Right lobe of liver (tissue), 6 donors: ENCODE measurements around the gene HGS. TPM values are rescaled to one million over a fixed set of nuclear protein-coding genes. Genes with fewer than 3 reads are reported as not detected.

ENCODE experiments used
- ATAC-seq, 4 donors: fragments of 200-7000 bp; cut with Tn5 transposase; one replicate each; pipeline ENCODE4 v1.9.1; 2020; ENCODE audit warnings: mild to moderate bottlenecking in 4 of 4, moderate library complexity in 4 of 4
- DNase-seq, 3 donors: peaks; one replicate each; pipeline ENCODE4 v3.0.0-alpha.2; 2020
- H3K27ac ChIP-seq, 3 donors: fragments of 200-600 bp; one replicate each; pipeline ENCODE4 v1.8.0; 2022
- H3K27me3 ChIP-seq, 2 donors: fragments of 200-600 bp; one replicate each; pipeline ENCODE4 v1.8.0; 2022
- H3K36me3 ChIP-seq, 4 donors: fragments of 200-600 bp; sonication (generic) in 1 of 4; one replicate each; pipeline versions ENCODE4 v1.5.1 to v1.8.0; 2017 to 2022; ENCODE audit warnings: control low read depth in 1 of 4
- H3K4me1 ChIP-seq, 4 donors: fragments of 200-600 bp; sonication (generic) in 1 of 4; one replicate each; pipeline versions ENCODE4 v1.5.1 to v1.8.0; 2017 to 2022; ENCODE audit warnings: control low read depth in 1 of 4
- H3K4me3 ChIP-seq, 3 donors: fragments of 200-600 bp; one replicate each; pipeline ENCODE4 v1.8.0; 2022
- H3K9me3 ChIP-seq, 4 donors: fragments of 200-600 bp; sonication (generic) in 1 of 4; one replicate each; pipeline versions ENCODE4 v1.5.1 to v1.8.0; 2017 to 2022; ENCODE audit warnings: control low read depth in 1 of 4
- POLR2A ChIP-seq: fragments of 450-650 bp; IDR thresholded peaks from one replicate; pipeline ENCODE4 v1.6.1; 2017; ENCODE audit warnings: antibody characterized with exemption, mild to moderate bottlenecking
- WGBS: methylation state at CpG from one replicate; pipeline ENCODE4 v1.1.6; 2018; ENCODE audit warnings: low coverage, low lambda C conversion rate; ENCODE audit not compliant: insufficient coverage; ENCODE audit errors: missing lambda C conversion rate; 5-methylcytosine and 5-hydroxymethylcytosine counted together
- intact Hi-C, 2 donors: fragments of 100-400 bp; cut with DNase I; formaldehyde crosslinking; loops; one replicate each; pipeline versions ENCODE4 v1.11.2 to v1.14.1; 2022
- long read RNA-seq: library from polyadenylated mRNA; unstranded; transcript quantifications from one replicate; pipeline ENCODE4 v2.0.0, GENCODE V29; 2019
- total RNA-seq, 6 experiments: library from RNA; depleted of rRNA in 2 of 6; stranded (reverse); fragments of >200 nt in 2 of 6; fragmentation: NEBNext Ultra II Directional in 3 of 6; extraction: Animal tissue kit (Norgen Biotek cat#: 25700) in 3 of 6; gene quantifications; one replicate each; pipeline versions ENCODE4 v1.1.0 to v1.2.4, GENCODE V29; 2016 to 2023
- TF ChIP-seq, protein P1 (sequence below), 4 donors: fragments of 200-600 bp in 3 of 4; fragments of 450-650 bp in 1 of 4; IDR thresholded peaks; one replicate each; pipeline versions ENCODE4 v1.5.1 to v1.8.0; 2016 to 2022; ENCODE audit warnings: antibody characterized with exemption in 4 of 4, mild to moderate bottlenecking in 2 of 4
- donor health status: DM: no; HTN: yes; CAD: no.
- donor health status: DM: no; HTN: no; CAD: no.
- donor health status: DM: no; HTN: no; CAD: no.
- donor health status: DM: no; HTN: yes; CAD: no.
- donor health status: DM: no; HTN: yes; CAD: no.

HGS gene
- total RNA-seq, result 10 to 100 TPM; 30.6 to 46.3 (median 37.3) TPM
- long read RNA-seq, partial matches to known transcripts, result 6 of 6 reads
- long read RNA-seq, other reads (novel, unspliced or antisense), result 0 of 6 reads

- ATAC-seq, result peak; percentile 93 to 96 (median 95)
- Histone ChIP-seq H3K27me3 (no peaks in the 10 kb centered on the region), H3K4me1 (peaks cover 0 to 41% (median 12%) of the 10 kb centered on the region in 4 donors), H3K27ac (peak within 1 kb of the TSS; percentile 44 to 79 (median 70)), H3K36me3 (peaks cover 0 to 27% (median 8%) of the 10 kb centered on the region in 4 donors), H3K4me3 (peak within 1 kb of the TSS; percentile 93 to 98 (median 96)), H3K9me3 (no peaks in the 10 kb centered on the region)
- 2% methylated on average over 44 of the region's 112 CpGs for WGBS
- peak; percentile 97 to 98 (median 98) for DNase-seq
- intact Hi-C loops, result no loop called here
- TF ChIP-seq POLR2A, result peak; percentile 50
- TF ChIP-seq, protein P1, sequence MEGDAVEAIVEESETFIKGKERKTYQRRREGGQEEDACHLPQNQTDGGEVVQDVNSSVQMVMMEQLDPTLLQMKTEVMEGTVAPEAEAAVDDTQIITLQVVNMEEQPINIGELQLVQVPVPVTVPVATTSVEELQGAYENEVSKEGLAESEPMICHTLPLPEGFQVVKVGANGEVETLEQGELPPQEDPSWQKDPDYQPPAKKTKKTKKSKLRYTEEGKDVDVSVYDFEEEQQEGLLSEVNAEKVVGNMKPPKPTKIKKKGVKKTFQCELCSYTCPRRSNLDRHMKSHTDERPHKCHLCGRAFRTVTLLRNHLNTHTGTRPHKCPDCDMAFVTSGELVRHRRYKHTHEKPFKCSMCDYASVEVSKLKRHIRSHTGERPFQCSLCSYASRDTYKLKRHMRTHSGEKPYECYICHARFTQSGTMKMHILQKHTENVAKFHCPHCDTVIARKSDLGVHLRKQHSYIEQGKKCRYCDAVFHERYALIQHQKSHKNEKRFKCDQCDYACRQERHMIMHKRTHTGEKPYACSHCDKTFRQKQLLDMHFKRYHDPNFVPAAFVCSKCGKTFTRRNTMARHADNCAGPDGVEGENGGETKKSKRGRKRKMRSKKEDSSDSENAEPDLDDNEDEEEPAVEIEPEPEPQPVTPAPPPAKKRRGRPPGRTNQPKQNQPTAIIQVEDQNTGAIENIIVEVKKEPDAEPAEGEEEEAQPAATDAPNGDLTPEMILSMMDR (IDR thresholded peaks at IDR 0.05), result no peak
These were observed at the start of gene HGS, which contains the start of gene ARL16 for GRCh38 chr17:81683584-81684441. TSS of gene HGS (plus strand) at chr17:81684011. CDS start at chr17:81684067, 56 bp downstream. TSS of gene ARL16 (minus strand) at chr17:81683797. CDS start at chr17:81683753, 44 bp downstream.

DNA sequence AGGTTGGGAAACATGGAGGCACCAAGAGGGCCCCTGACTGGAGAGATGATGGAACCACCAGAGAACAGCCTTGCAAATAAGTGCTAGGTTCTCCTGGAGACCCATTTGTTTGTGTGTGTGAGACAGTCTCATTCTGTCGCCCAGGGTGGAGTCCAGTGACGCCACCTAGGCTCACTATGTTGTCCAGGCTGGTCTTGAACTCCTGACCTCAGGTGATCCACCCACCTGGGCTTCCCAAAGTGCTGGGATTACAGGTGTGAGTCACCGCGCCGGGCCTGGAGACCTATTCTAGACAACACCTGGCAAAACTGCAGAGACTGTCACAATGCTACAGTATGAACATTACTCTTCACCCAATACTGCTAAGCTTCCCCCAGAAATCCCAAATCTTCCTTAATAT is 48.4 kb upstream of the HGS start:
- H3K36me3 ChIP-seq, result no peaks in the 10 kb centered on the region
- H3K27ac ChIP-seq, result peak overlapping the region in 2 of 3 donors; percentile 81 to 86
- DNase-seq, result no peak
- H3K27me3 ChIP-seq, result no peaks in the 10 kb centered on the region
- peak in 1 of 4 donors; percentile 32 for ATAC-seq
- H3K4me3 ChIP-seq, result peak overlapping the region; percentile 14 to 97 (median 74)
- no peak for TF ChIP-seq POLR2A
- TF ChIP-seq, protein P1 (IDR thresholded peaks at IDR 0.05), result no peak
- intact Hi-C loops, result no loop called here
- no CpG with 5 or more reads among the region's 5 CpGs for WGBS
- H3K9me3 ChIP-seq, result no peaks in the 10 kb centered on the region
- H3K4me1 ChIP-seq, result peaks cover 0 to 32% (median 11%) of the 10 kb centered on the region in 4 donors

DNA sequence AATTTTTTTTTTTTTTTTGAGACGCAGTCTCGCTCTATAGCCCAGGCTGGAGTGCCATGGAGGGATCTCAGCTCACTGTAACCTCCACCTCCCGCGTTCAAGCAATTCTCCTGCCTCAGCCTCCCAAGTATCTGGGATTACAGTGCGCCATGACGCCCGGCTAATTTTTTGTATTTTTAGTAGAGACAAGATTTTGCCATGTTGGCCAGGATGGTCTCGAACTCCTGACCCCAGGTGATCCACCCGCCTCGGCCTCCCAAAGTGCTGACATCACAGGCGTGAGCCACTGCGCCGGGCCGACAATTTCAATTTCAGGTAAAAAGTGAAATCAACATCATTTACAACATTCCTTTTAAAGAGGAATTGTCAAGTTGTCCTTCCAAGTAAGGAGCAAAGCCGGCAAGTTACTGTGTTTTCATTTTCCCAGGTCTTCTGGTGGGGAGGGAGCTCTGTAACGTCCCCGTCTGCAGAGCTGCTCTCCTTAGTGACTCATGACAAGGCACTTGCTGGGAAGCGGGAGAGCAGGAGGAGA is 47.8 kb upstream of the HGS start:
- TF ChIP-seq, protein P1 (IDR thresholded peaks at IDR 0.05), result no peak
- no peak for TF ChIP-seq POLR2A
- WGBS, result 23% methylated on average over 18 of the region's 18 CpGs
- H3K4me1 ChIP-seq, result peaks cover 0 to 32% (median 11%) of the 10 kb centered on the region in 4 donors
- ATAC-seq (peak; percentile 49 to 55 (median 53)), DNase-seq (no peak)
- no peaks in the 10 kb centered on the region for H3K27me3 ChIP-seq
- H3K4me3 ChIP-seq, result peak overlapping the region; percentile 74 to 97 (median 95)
- no peaks in the 10 kb centered on the region for H3K9me3 ChIP-seq
- H3K27ac ChIP-seq, result peak overlapping the region in 2 of 3 donors; percentile 81 to 86
- no peaks in the 10 kb centered on the region for H3K36me3 ChIP-seq
- intact Hi-C loops, result no loop called here

DNA sequence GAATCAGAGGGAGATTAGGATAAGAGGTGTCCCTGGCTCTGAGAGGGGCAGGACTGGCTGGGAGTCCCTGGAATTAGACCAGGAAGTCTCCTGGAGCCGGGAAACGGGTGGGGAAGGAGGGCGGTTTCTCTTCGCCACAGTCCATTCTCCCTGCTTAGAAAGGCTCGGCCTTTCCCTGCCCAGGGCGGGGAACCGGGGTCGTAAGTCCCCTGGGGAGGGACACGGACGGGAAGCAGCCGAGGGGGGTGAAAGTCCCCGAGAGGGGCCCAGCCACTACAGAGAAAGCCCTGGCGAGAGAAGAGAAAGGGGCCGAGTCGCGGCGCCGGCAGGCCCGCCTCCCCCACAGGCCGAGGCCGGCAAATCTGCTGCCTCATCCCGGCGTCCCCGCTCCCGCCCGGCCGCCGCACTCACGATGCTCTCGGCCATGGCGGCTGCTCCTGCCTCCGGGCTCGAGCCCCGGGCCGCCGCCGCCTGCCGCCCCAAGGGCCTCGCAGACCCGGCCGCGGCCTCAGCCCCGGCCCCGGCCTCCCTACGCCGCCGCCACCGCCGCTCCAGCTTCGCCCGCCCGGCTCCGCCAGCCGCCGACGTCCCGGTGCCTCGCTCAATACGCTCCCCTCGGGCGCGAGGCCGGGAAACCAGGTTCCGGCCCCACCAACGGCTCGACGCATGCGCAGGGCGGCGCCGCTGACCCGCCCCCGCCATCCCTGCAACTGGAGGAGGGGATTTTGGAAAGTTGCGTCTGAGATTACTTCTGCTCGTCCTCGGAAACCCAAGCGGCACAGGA is 47.1 kb upstream of the HGS start, which contains the start of the genes NPLOC4 and TSPAN10:
NPLOC4 (minus strand) TSS at position 608 of the 784 bp plus-strand sequence; CDS start at position 426, 182 bp downstream.
TSPAN10 (plus strand) TSS at position 692 of the 784 bp plus-strand sequence. CDS start 5,217 bp downstream, outside the sequence.
- H3K4me3 ChIP-seq, result peak within 1 kb of the TSS; percentile 74 to 97 (median 95)
- intact Hi-C loops, result no loop called here
- no peaks in the 10 kb centered on the region for H3K9me3 ChIP-seq
- H3K4me1 ChIP-seq, result peaks cover 0 to 32% (median 11%) of the 10 kb centered on the region in 4 donors
- TF ChIP-seq, protein P1 (IDR thresholded peaks at IDR 0.05), result no peak
- peak; percentile 95 for TF ChIP-seq POLR2A
- under 1% methylated on average over 19 of the region's 77 CpGs for WGBS
- H3K36me3 ChIP-seq, result no peaks in the 10 kb centered on the region
- ATAC-seq (peak; percentile 86 to 92 (median 89)), DNase-seq (peak; percentile 86 to 89 (median 88))
- peak within 1 kb of the TSS; percentile 73 to 86 (median 81) for H3K27ac ChIP-seq
- H3K27me3 ChIP-seq, result no peaks in the 10 kb centered on the region
